ENCODE data around the gene RCAN2. TPM values are rescaled to one million over a fixed set of nuclear protein-coding genes. Genes with fewer than 3 reads are reported as not detected.

RCAN2 gene
- total RNA-seq, 2 experiments from 2014 or later: 0.57 to 0.91 TPM

GRCh38 chr6:46190889-46191288, 300.4 kb downstream of the RCAN2 start:
- peaks cover 15% of the 10 kb centered on the region for H3K27me3 Mint-ChIP-seq
- H3K36me3 Mint-ChIP-seq (ENCODE audit: low read depth): no peaks in the 10 kb centered on the region
- H3K9me3 Mint-ChIP-seq (ENCODE audit: low read depth): no peaks in the 10 kb centered on the region
- DNase-seq (no peak), ATAC-seq (no peak)
- ChIA-PET POLR2A (no interaction called here), CTCF (no interaction called here)
- no peak overlapping the region for H3K27ac Mint-ChIP-seq
- H3K4me1 Mint-ChIP-seq: no peaks in the 10 kb centered on the region
- H3K4me3 Mint-ChIP-seq: no peak overlapping the region
- intact Hi-C loops (cut with DNase I, micrococcal nuclease): no loop called here

- ATAC-seq: no peak
- peaks cover 20% of the 10 kb centered on the region for H3K27me3 Mint-ChIP-seq
- POLR2A ChIA-PET: no interaction called here
These were observed 301.5 kb downstream of the RCAN2 start for GRCh38 chr6:46189726-46190125.

GRCh38 chr6:46186583-46186982, 304.7 kb downstream of the RCAN2 start:
- Mint-ChIP-seq H3K4me3 (no peak overlapping the region), H3K36me3 (ENCODE audit: low read depth) (no peaks in the 10 kb centered on the region), H3K27ac (no peak overlapping the region), H3K27me3 (peaks cover 24% of the 10 kb centered on the region), H3K4me1 (no peaks in the 10 kb centered on the region), H3K9me3 (ENCODE audit: low read depth) (no peaks in the 10 kb centered on the region)
- POLR2A ChIA-PET: no interaction called here
- intact Hi-C loops (cut with DNase I, micrococcal nuclease): no loop called here
- ATAC-seq (no peak), DNase-seq (no peak)
- CTCF ChIA-PET: interaction anchor here (0.6 to 1.6 kb wide), 2 partner anchors 10 to 1204 kb away, joined by 3 to 4 read pairs; no protein-coding TSS in a partner anchor

More at GRCh38 chr6:46189726-46190125, 301.5 kb downstream of the RCAN2 start:
- no peak overlapping the region for H3K27ac Mint-ChIP-seq
- no peaks in the 10 kb centered on the region for H3K4me1 Mint-ChIP-seq
- no peak overlapping the region for H3K4me3 Mint-ChIP-seq
- intact Hi-C loops (cut with DNase I, micrococcal nuclease): no loop called here
- no peaks in the 10 kb centered on the region for H3K36me3 Mint-ChIP-seq (ENCODE audit: low read depth)
- H3K9me3 Mint-ChIP-seq (ENCODE audit: low read depth): no peaks in the 10 kb centered on the region
- DNase-seq: no peak
- CTCF ChIA-PET: no interaction called here

- intact Hi-C loops (cut with DNase I, micrococcal nuclease): no loop called here
- no peaks in the 10 kb centered on the region for H3K9me3 Mint-ChIP-seq (ENCODE audit: low read depth)
- no peaks in the 10 kb centered on the region for H3K36me3 Mint-ChIP-seq (ENCODE audit: low read depth)
- H3K4me1 Mint-ChIP-seq: no peaks in the 10 kb centered on the region
- peaks cover 32% of the 10 kb centered on the region for H3K27me3 Mint-ChIP-seq
- POLR2A ChIA-PET: no interaction called here
- CTCF ChIA-PET: no interaction called here
- H3K4me3 Mint-ChIP-seq: no peak overlapping the region
- ATAC-seq (no peak), DNase-seq (no peak)
- H3K27ac Mint-ChIP-seq: no peak overlapping the region
These were observed 307.1 kb downstream of the RCAN2 start for GRCh38 chr6:46184114-46184513.

GRCh38 chr6:46175976-46176375, 315.3 kb downstream of the RCAN2 start:
- ATAC-seq (no peak), DNase-seq (no peak)
- no peak overlapping the region for H3K27ac Mint-ChIP-seq
- ChIA-PET CTCF (interaction anchor here (0.6 to 1.7 kb wide), 4 partner anchors 11 to 1217 kb away, joined by 3 to 6 read pairs (median 4); no protein-coding TSS in a partner anchor), POLR2A (interaction anchor here (0.7 kb wide), 1 partner anchor 1120 kb away, joined by 4 read pairs; no protein-coding TSS in a partner anchor)
- H3K27me3 Mint-ChIP-seq: peaks cover 33% of the 10 kb centered on the region
- no peak overlapping the region for H3K4me3 Mint-ChIP-seq
- no peaks in the 10 kb centered on the region for H3K36me3 Mint-ChIP-seq (ENCODE audit: low read depth)
- no peaks in the 10 kb centered on the region for H3K9me3 Mint-ChIP-seq (ENCODE audit: low read depth)
- intact Hi-C loops (cut with DNase I, micrococcal nuclease): loop anchor here (2.0 to 5.0 kb wide), 2 partner anchors 41 to 45 kb away; no protein-coding TSS in a partner anchor
- H3K4me1 Mint-ChIP-seq: peaks cover 15% of the 10 kb centered on the region

GRCh38 chr6:46175446-46175845, 315.8 kb downstream of the RCAN2 start:
- DNase-seq (peak; percentile 14), ATAC-seq (peak; percentile 68)
- CTCF ChIA-PET: interaction anchor here (0.6 to 1.7 kb wide), 3 partner anchors 12 to 1217 kb away, joined by 3 to 6 read pairs (median 4); no protein-coding TSS in a partner anchor
- POLR2A ChIA-PET: no interaction called here
- Mint-ChIP-seq H3K4me1 (peaks cover 15% of the 10 kb centered on the region), H3K4me3 (no peak overlapping the region), H3K36me3 (ENCODE audit: low read depth) (no peaks in the 10 kb centered on the region), H3K9me3 (ENCODE audit: low read depth) (no peaks in the 10 kb centered on the region), H3K27me3 (peaks cover 34% of the 10 kb centered on the region), H3K27ac (no peak overlapping the region)
- intact Hi-C loops (cut with DNase I, micrococcal nuclease): loop anchor here (2.0 to 5.0 kb wide), 2 partner anchors 42 to 45 kb away; no protein-coding TSS in a partner anchor

GRCh38 chr6:46174904-46175303, 316.3 kb downstream of the RCAN2 start:
- Mint-ChIP-seq H3K36me3 (ENCODE audit: low read depth) (no peaks in the 10 kb centered on the region), H3K9me3 (ENCODE audit: low read depth) (no peaks in the 10 kb centered on the region), H3K27ac (no peak overlapping the region), H3K4me1 (peaks cover 21% of the 10 kb centered on the region), H3K4me3 (no peak overlapping the region), H3K27me3 (peaks cover 38% of the 10 kb centered on the region)
- intact Hi-C loops (cut with DNase I, micrococcal nuclease): loop anchor here (2.0 to 5.0 kb wide), 3 partner anchors 42 to 46 kb away; no protein-coding TSS in a partner anchor
- ATAC-seq: no peak
- DNase-seq: no peak
- POLR2A ChIA-PET: no interaction called here
- CTCF ChIA-PET: no interaction called here

GRCh38 chr6:46172176-46172575, 319.1 kb downstream of the RCAN2 start:
- ATAC-seq (no peak), DNase-seq (no peak)
- CTCF ChIA-PET: no interaction called here
- Mint-ChIP-seq H3K9me3 (ENCODE audit: low read depth) (no peaks in the 10 kb centered on the region), H3K36me3 (ENCODE audit: low read depth) (no peaks in the 10 kb centered on the region), H3K4me1 (peaks cover 21% of the 10 kb centered on the region), H3K27me3 (peaks cover 26% of the 10 kb centered on the region), H3K4me3 (no peak overlapping the region), H3K27ac (no peak overlapping the region)
- intact Hi-C loops (cut with DNase I, micrococcal nuclease): loop anchor here in 1 of 2 experiments (5.0 kb wide), 1 partner anchor 40 kb away; no protein-coding TSS in a partner anchor
- POLR2A ChIA-PET: no interaction called here

Other genes starting within 250 kb of the RCAN2 start
- gene CYP39A1, start 161.4 kb upstream of the RCAN2 start, total RNA-seq: not detected
- gene SLC25A27, start 161.5 kb upstream of the RCAN2 start, total RNA-seq: 1 to 10 TPM; 1.2 to 1.6 TPM
- not detected for gene TDRD6, start 196.4 kb upstream of the RCAN2 start, total RNA-seq
- gene PLA2G7, start 243.9 kb upstream of the RCAN2 start, total RNA-seq: not detected